ENCODE results near the gene RNF169. TPM values are rescaled to one million over a fixed set of nuclear protein-coding genes. Genes with fewer than 3 reads are reported as not detected.
"Not testable (repeated sequence)": the region's sequence is repeated elsewhere in the genome, so short reads cannot be mapped to it uniquely, and the experiment has no call there.

The RNF169 gene
- total and polyA plus RNA-seq, 2 donors (not counting 1 experiment from before 2014, with no cell fraction given), result 6.7 to 28.4 TPM

- TF ChIP-seq CTCF (IDR thresholded peaks at IDR 0.05), result no peak
- TF ChIP-seq EZH2 (IDR thresholded peaks at IDR 0.05; ENCODE audit: borderline replicate concordance, insufficient read depth, low read depth, low read length, poor library complexity, severe bottlenecking), result no peak
- Mint-ChIP-seq H3K4me3 (no peak overlapping the region), H3K9me3 (ENCODE audit: insufficient read depth) (peaks cover 3% of the 10 kb centered on the region), H3K27ac (no peak overlapping the region), H3K4me1 (no peaks in the 10 kb centered on the region), H3K27me3 (no peaks in the 10 kb centered on the region)
- Histone ChIP-seq H3K9me3 (ENCODE audit: control extremely low read depth in 1 of 3, control insufficient read depth in 2 of 3, insufficient read depth in 1 of 3, low read length in 2 of 3) (peaks cover 2 to 25% (median 17%) of the 10 kb centered on the region in 3 donors), H3K9ac (ENCODE audit: low read length) (no peak overlapping the region), H3K36me3 (replicated peaks in 1 of 2; ENCODE audit: control extremely low read depth in 1 of 2, control insufficient read depth in 1 of 2, extremely low read depth in 1 of 2, insufficient read depth in 2 of 2, low read length in 1 of 2) (peaks cover 9 to 78% of the 10 kb centered on the region in 2 experiments), H3K4me3 (ENCODE audit: control extremely low read depth in 1 of 5, extremely low read depth in 1 of 5, insufficient read depth in 1 of 5, low read depth in 2 of 5, low read length in 4 of 5) (no peak overlapping the region), H2AFZ (ENCODE audit: insufficient read depth, low read depth, low read length, poor library complexity, severe bottlenecking) (no peak overlapping the region), H3K79me2 (ENCODE audit: control insufficient read depth, insufficient read depth, low read length) (peaks cover 20% of the 10 kb centered on the region), H3K4me2 (replicated peaks; ENCODE audit: low read depth, low read length, poor library complexity, severe bottlenecking) (no peak overlapping the region), H4K20me1 (ENCODE audit: control insufficient read depth, insufficient read depth, low read length, poor library complexity, severe bottlenecking) (peaks cover 12% of the 10 kb centered on the region), H3K4me1 (ENCODE audit: control insufficient read depth in 2 of 2, insufficient read depth in 2 of 2, low read length in 2 of 2) (no peaks in the 10 kb centered on the region), H3K27ac (ENCODE audit: low read length in 2 of 2) (no peak overlapping the region), H3K27me3 (replicated peaks in 1 of 4; ENCODE audit: control extremely low read depth in 1 of 4, control insufficient read depth in 3 of 4, insufficient read depth in 4 of 4, low read length in 3 of 4) (no peaks in the 10 kb centered on the region)
- intact Hi-C loops (cut with micrococcal nuclease), result no loop called here
- WGBS (ENCODE audit: insufficient coverage), result 63% methylated on average over 4 of the region's 5 CpGs
- POLR2A ChIA-PET, result no interaction called here
- no peak for ATAC-seq (ENCODE audit: low read depth)
- CTCF ChIA-PET, result interaction anchor here (0.9 to 1.2 kb wide), 2 partner anchors 9 to 80 kb away, joined by 3 read pairs; no protein-coding TSS in a partner anchor
- no peak for DNase-seq
Observed at GRCh38 chr11:74822170-74822569, 73.5 kb downstream of the RNF169 start.

- Histone ChIP-seq H2AFZ (ENCODE audit: insufficient read depth, low read depth, low read length, poor library complexity, severe bottlenecking) (no peak overlapping the region), H3K4me3 (ENCODE audit: control extremely low read depth in 1 of 5, extremely low read depth in 1 of 5, insufficient read depth in 1 of 5, low read depth in 2 of 5, low read length in 4 of 5) (no peak overlapping the region), H3K27me3 (replicated peaks in 1 of 4; ENCODE audit: control extremely low read depth in 1 of 4, control insufficient read depth in 3 of 4, insufficient read depth in 4 of 4, low read length in 3 of 4) (no peaks in the 10 kb centered on the region), H3K9me3 (ENCODE audit: control extremely low read depth in 1 of 3, control insufficient read depth in 2 of 3, insufficient read depth in 1 of 3, low read length in 2 of 3) (peaks cover 2 to 26% (median 19%) of the 10 kb centered on the region in 3 donors), H4K20me1 (ENCODE audit: control insufficient read depth, insufficient read depth, low read length, poor library complexity, severe bottlenecking) (peaks cover 12% of the 10 kb centered on the region), H3K9ac (ENCODE audit: low read length) (no peak overlapping the region), H3K4me2 (replicated peaks; ENCODE audit: low read depth, low read length, poor library complexity, severe bottlenecking) (no peak overlapping the region), H3K27ac (ENCODE audit: low read length in 2 of 2) (no peak overlapping the region), H3K79me2 (ENCODE audit: control insufficient read depth, insufficient read depth, low read length) (peaks cover 18% of the 10 kb centered on the region), H3K36me3 (replicated peaks in 1 of 2; ENCODE audit: control extremely low read depth in 1 of 2, control insufficient read depth in 1 of 2, extremely low read depth in 1 of 2, insufficient read depth in 2 of 2, low read length in 1 of 2) (peaks cover 2 to 61% of the 10 kb centered on the region in 2 experiments), H3K4me1 (ENCODE audit: control insufficient read depth in 2 of 2, insufficient read depth in 2 of 2, low read length in 2 of 2) (no peaks in the 10 kb centered on the region)
- no peaks in the 10 kb centered on the region for H3K4me1 Mint-ChIP-seq
- ATAC-seq (ENCODE audit: low read depth) (no peak), DNase-seq (no peak)
- H3K27ac Mint-ChIP-seq, result no peak overlapping the region
- TF ChIP-seq CTCF (IDR thresholded peaks at IDR 0.05), result no peak
- no peak for TF ChIP-seq EZH2 (IDR thresholded peaks at IDR 0.05; ENCODE audit: borderline replicate concordance, insufficient read depth, low read depth, low read length, poor library complexity, severe bottlenecking)
- intact Hi-C loops (cut with micrococcal nuclease), result no loop called here
- WGBS (ENCODE audit: insufficient coverage), result 100% methylated on average over 1 of the region's 1 CpG
- ChIA-PET POLR2A (no interaction called here), CTCF (no interaction called here)
- H3K4me3 Mint-ChIP-seq, result no peak overlapping the region
- no peaks in the 10 kb centered on the region for H3K27me3 Mint-ChIP-seq
- peaks cover 3% of the 10 kb centered on the region for H3K9me3 Mint-ChIP-seq (ENCODE audit: insufficient read depth)
Observed at GRCh38 chr11:74824285-74824982, 75.8 kb downstream of the RNF169 start.

GRCh38 chr11:74825596-74825995, 76.9 kb downstream of the RNF169 start:
- POLR2A ChIA-PET, H3K4me1 Mint-ChIP-seq: not testable (repeated sequence)

More at GRCh38 chr11:74825596-74825995, 76.9 kb downstream of the RNF169 start:
- intact Hi-C loops (cut with micrococcal nuclease); H3K27ac Mint-ChIP-seq; H3K79me2 ChIP-seq (ENCODE audit: control insufficient read depth, insufficient read depth, low read length); H4K20me1 ChIP-seq (ENCODE audit: control insufficient read depth, insufficient read depth, low read length, poor library complexity, severe bottlenecking); CTCF ChIA-PET; H3K4me2 ChIP-seq (replicated peaks; ENCODE audit: low read depth, low read length, poor library complexity, severe bottlenecking); ATAC-seq (ENCODE audit: low read depth); H3K4me3 Mint-ChIP-seq; H3K27me3 Mint-ChIP-seq; H3K27me3 ChIP-seq (replicated peaks in 1 of 4; ENCODE audit: control extremely low read depth in 1 of 4, control insufficient read depth in 3 of 4, insufficient read depth in 4 of 4, low read length in 3 of 4); H2AFZ ChIP-seq (ENCODE audit: insufficient read depth, low read depth, low read length, poor library complexity, severe bottlenecking); DNase-seq; H3K9me3 Mint-ChIP-seq (ENCODE audit: insufficient read depth); H3K4me3 ChIP-seq (ENCODE audit: control extremely low read depth in 1 of 5, extremely low read depth in 1 of 5, insufficient read depth in 1 of 5, low read depth in 2 of 5, low read length in 4 of 5); H3K27ac ChIP-seq (ENCODE audit: low read length in 2 of 2); H3K9ac ChIP-seq (ENCODE audit: low read length); H3K4me1 ChIP-seq (ENCODE audit: control insufficient read depth in 2 of 2, insufficient read depth in 2 of 2, low read length in 2 of 2): not testable (repeated sequence)
- peaks cover 0 to 52% of the 10 kb centered on the region in 2 experiments for H3K36me3 ChIP-seq (replicated peaks in 1 of 2; ENCODE audit: control extremely low read depth in 1 of 2, control insufficient read depth in 1 of 2, extremely low read depth in 1 of 2, insufficient read depth in 2 of 2, low read length in 1 of 2)
- peaks cover 2 to 26% (median 19%) of the 10 kb centered on the region in 3 donors for H3K9me3 ChIP-seq (ENCODE audit: control extremely low read depth in 1 of 3, control insufficient read depth in 2 of 3, insufficient read depth in 1 of 3, low read length in 2 of 3)
- no CpG with 5 or more reads among the region's 2 CpGs for WGBS (ENCODE audit: insufficient coverage)
